ENCODE measurements around the gene RIPK4.

DNA sequence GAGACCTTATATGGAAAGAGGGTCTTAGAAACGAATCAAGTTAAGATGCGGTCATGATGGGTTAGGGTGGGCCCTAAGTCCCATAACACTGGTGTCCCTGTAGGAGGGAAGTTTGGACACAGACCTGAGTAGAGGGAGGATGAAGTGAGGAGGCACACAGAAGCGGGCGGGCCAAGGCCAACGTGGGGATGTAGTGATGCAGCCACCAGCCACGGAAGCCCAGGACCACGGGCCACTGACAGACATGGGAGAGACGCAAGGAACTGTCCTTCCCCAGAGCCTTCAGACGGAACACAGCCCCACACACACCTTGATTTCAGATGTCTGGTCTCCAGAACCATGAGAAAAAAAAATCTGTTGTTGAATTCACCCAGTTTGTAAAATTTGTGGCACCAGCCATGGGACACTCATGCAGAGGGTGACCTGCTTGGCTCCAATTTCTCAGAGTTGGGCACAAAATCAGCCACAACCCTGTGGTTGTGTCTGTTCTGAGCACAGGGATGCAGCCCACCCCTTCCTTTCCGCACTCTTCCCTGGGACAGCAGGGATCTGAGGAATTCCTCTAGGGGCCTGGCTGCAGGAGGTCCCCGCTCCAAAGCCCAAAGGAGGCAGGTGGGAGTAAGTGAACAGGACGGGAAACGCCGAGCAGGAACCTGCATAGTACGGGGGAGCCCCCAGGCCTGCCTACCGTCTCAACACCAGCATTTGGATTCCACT, 61.1 kb downstream of the RIPK4 start:
- TF ChIP-seq CTCF (IDR thresholded peaks at IDR 0.05; ENCODE audit: low read depth, low read length, missing input control) (no peak), SP1 (IDR thresholded peaks at IDR 0.05) (no peak), EGR1 (IDR thresholded peaks at IDR 0.05; ENCODE audit: low read depth in 2 of 2) (no peak), GABPA (IDR thresholded peaks at IDR 0.05 in 1 of 2, conservative IDR thresholded peaks at IDR 0.05 in 1 of 2) (no peak), FOXA1 (IDR thresholded peaks at IDR 0.05) (no peak)
- TF ChIP-seq, protein P1, sequence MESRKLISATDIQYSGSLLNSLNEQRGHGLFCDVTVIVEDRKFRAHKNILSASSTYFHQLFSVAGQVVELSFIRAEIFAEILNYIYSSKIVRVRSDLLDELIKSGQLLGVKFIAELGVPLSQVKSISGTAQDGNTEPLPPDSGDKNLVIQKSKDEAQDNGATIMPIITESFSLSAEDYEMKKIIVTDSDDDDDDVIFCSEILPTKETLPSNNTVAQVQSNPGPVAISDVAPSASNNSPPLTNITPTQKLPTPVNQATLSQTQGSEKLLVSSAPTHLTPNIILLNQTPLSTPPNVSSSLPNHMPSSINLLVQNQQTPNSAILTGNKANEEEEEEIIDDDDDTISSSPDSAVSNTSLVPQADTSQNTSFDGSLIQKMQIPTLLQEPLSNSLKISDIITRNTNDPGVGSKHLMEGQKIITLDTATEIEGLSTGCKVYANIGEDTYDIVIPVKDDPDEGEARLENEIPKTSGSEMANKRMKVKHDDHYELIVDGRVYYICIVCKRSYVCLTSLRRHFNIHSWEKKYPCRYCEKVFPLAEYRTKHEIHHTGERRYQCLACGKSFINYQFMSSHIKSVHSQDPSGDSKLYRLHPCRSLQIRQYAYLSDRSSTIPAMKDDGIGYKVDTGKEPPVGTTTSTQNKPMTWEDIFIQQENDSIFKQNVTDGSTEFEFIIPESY (IDR thresholded peaks at IDR 0.05) = no peak
- TF ChIP-seq, protein P2, sequence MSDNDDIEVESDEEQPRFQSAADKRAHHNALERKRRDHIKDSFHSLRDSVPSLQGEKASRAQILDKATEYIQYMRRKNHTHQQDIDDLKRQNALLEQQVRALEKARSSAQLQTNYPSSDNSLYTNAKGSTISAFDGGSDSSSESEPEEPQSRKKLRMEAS (IDR thresholded peaks at IDR 0.05) = no peak
- TF ChIP-seq, protein P3, sequence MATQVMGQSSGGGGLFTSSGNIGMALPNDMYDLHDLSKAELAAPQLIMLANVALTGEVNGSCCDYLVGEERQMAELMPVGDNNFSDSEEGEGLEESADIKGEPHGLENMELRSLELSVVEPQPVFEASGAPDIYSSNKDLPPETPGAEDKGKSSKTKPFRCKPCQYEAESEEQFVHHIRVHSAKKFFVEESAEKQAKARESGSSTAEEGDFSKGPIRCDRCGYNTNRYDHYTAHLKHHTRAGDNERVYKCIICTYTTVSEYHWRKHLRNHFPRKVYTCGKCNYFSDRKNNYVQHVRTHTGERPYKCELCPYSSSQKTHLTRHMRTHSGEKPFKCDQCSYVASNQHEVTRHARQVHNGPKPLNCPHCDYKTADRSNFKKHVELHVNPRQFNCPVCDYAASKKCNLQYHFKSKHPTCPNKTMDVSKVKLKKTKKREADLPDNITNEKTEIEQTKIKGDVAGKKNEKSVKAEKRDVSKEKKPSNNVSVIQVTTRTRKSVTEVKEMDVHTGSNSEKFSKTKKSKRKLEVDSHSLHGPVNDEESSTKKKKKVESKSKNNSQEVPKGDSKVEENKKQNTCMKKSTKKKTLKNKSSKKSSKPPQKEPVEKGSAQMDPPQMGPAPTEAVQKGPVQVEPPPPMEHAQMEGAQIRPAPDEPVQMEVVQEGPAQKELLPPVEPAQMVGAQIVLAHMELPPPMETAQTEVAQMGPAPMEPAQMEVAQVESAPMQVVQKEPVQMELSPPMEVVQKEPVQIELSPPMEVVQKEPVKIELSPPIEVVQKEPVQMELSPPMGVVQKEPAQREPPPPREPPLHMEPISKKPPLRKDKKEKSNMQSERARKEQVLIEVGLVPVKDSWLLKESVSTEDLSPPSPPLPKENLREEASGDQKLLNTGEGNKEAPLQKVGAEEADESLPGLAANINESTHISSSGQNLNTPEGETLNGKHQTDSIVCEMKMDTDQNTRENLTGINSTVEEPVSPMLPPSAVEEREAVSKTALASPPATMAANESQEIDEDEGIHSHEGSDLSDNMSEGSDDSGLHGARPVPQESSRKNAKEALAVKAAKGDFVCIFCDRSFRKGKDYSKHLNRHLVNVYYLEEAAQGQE (IDR thresholded peaks at IDR 0.05) = no peak
